ENCODE data around the gene FAM210B.

Gene FAM210B

GRCh38 chr20:56362833-56363413 lies 4.1 kb downstream of the FAM210B start:
- H3K9ac ChIP-seq (ENCODE audit: low read depth, low read length): no peak overlapping the region
- peaks cover 8% of the 10 kb centered on the region for H3K27me3 ChIP-seq (ENCODE audit: control insufficient read depth, insufficient read depth, low read length)
- peaks cover 4% of the 10 kb centered on the region for H3K4me1 ChIP-seq (ENCODE audit: control insufficient read depth, insufficient read depth, low read length)
- H3K36me3 ChIP-seq (ENCODE audit: control insufficient read depth, insufficient read depth, low read length): peaks cover 2% of the 10 kb centered on the region
- H3K4me3 ChIP-seq (ENCODE audit: low read depth, low read length): no peak overlapping the region
- H3K9me3 ChIP-seq (ENCODE audit: control insufficient read depth, insufficient read depth, low read length): no peaks in the 10 kb centered on the region

- Histone ChIP-seq H3K4me1 (ENCODE audit: control insufficient read depth, insufficient read depth, low read length) (peaks cover 4% of the 10 kb centered on the region), H3K9ac (ENCODE audit: low read depth, low read length) (no peak overlapping the region), H3K4me3 (ENCODE audit: low read depth, low read length) (no peak overlapping the region), H3K9me3 (ENCODE audit: control insufficient read depth, insufficient read depth, low read length) (no peaks in the 10 kb centered on the region), H3K36me3 (ENCODE audit: control insufficient read depth, insufficient read depth, low read length) (peaks cover 2% of the 10 kb centered on the region), H3K27me3 (ENCODE audit: control insufficient read depth, insufficient read depth, low read length) (peaks cover 8% of the 10 kb centered on the region)
Observed at GRCh38 chr20:56363491-56363890, 4.7 kb downstream of the FAM210B start.

GRCh38 chr20:56368351-56369134 lies 9.8 kb downstream of the FAM210B start:
- H3K9me3 ChIP-seq (ENCODE audit: control insufficient read depth, insufficient read depth, low read length): no peaks in the 10 kb centered on the region
- H3K36me3 ChIP-seq (ENCODE audit: control insufficient read depth, insufficient read depth, low read length): peaks cover 13% of the 10 kb centered on the region
- no peak overlapping the region for H3K4me3 ChIP-seq (ENCODE audit: low read depth, low read length)
- H3K4me1 ChIP-seq (ENCODE audit: control insufficient read depth, insufficient read depth, low read length): no peaks in the 10 kb centered on the region
- H3K27me3 ChIP-seq (ENCODE audit: control insufficient read depth, insufficient read depth, low read length): no peaks in the 10 kb centered on the region
- H3K9ac ChIP-seq (ENCODE audit: low read depth, low read length): no peak overlapping the region

GRCh38 chr20:56369179-56369578 lies 10.4 kb downstream of the FAM210B start:
- Histone ChIP-seq H3K9me3 (ENCODE audit: control insufficient read depth, insufficient read depth, low read length) (no peaks in the 10 kb centered on the region), H3K4me3 (ENCODE audit: low read depth, low read length) (no peak overlapping the region), H3K36me3 (ENCODE audit: control insufficient read depth, insufficient read depth, low read length) (peaks cover 13% of the 10 kb centered on the region), H3K4me1 (ENCODE audit: control insufficient read depth, insufficient read depth, low read length) (no peaks in the 10 kb centered on the region), H3K9ac (ENCODE audit: low read depth, low read length) (no peak overlapping the region), H3K27me3 (ENCODE audit: control insufficient read depth, insufficient read depth, low read length) (no peaks in the 10 kb centered on the region)

- H3K9ac ChIP-seq (ENCODE audit: low read depth, low read length): no peak overlapping the region
- H3K9me3 ChIP-seq (ENCODE audit: control insufficient read depth, insufficient read depth, low read length): no peaks in the 10 kb centered on the region
- H3K27me3 ChIP-seq (ENCODE audit: control insufficient read depth, insufficient read depth, low read length): no peaks in the 10 kb centered on the region
- no peak overlapping the region for H3K4me3 ChIP-seq (ENCODE audit: low read depth, low read length)
- H3K36me3 ChIP-seq (ENCODE audit: control insufficient read depth, insufficient read depth, low read length): peaks cover 11% of the 10 kb centered on the region
- no peaks in the 10 kb centered on the region for H3K4me1 ChIP-seq (ENCODE audit: control insufficient read depth, insufficient read depth, low read length)
Observed at GRCh38 chr20:56371977-56372376, 13.2 kb downstream of the FAM210B start.

GRCh38 chr20:56372850-56373249 lies 14.1 kb downstream of the FAM210B start:
- Histone ChIP-seq H3K27me3 (ENCODE audit: control insufficient read depth, insufficient read depth, low read length) (no peaks in the 10 kb centered on the region), H3K36me3 (ENCODE audit: control insufficient read depth, insufficient read depth, low read length) (peaks cover 11% of the 10 kb centered on the region), H3K9me3 (ENCODE audit: control insufficient read depth, insufficient read depth, low read length) (no peaks in the 10 kb centered on the region), H3K9ac (ENCODE audit: low read depth, low read length) (no peak overlapping the region), H3K4me3 (ENCODE audit: low read depth, low read length) (no peak overlapping the region), H3K4me1 (ENCODE audit: control insufficient read depth, insufficient read depth, low read length) (no peaks in the 10 kb centered on the region)

- H3K4me3 ChIP-seq (ENCODE audit: low read depth, low read length): no peak overlapping the region
- H3K4me1 ChIP-seq (ENCODE audit: control insufficient read depth, insufficient read depth, low read length): no peaks in the 10 kb centered on the region
- no peaks in the 10 kb centered on the region for H3K9me3 ChIP-seq (ENCODE audit: control insufficient read depth, insufficient read depth, low read length)
- no peaks in the 10 kb centered on the region for H3K27me3 ChIP-seq (ENCODE audit: control insufficient read depth, insufficient read depth, low read length)
- H3K9ac ChIP-seq (ENCODE audit: low read depth, low read length): no peak overlapping the region
- peaks cover 12% of the 10 kb centered on the region for H3K36me3 ChIP-seq (ENCODE audit: control insufficient read depth, insufficient read depth, low read length)
Observed at GRCh38 chr20:56373942-56374341, 15.2 kb downstream of the FAM210B start.

GRCh38 chr20:56376331-56376730 lies 17.6 kb downstream of the FAM210B start:
- Histone ChIP-seq H3K4me3 (ENCODE audit: low read depth, low read length) (no peak overlapping the region), H3K9me3 (ENCODE audit: control insufficient read depth, insufficient read depth, low read length) (no peaks in the 10 kb centered on the region), H3K4me1 (ENCODE audit: control insufficient read depth, insufficient read depth, low read length) (no peaks in the 10 kb centered on the region), H3K9ac (ENCODE audit: low read depth, low read length) (no peak overlapping the region), H3K36me3 (ENCODE audit: control insufficient read depth, insufficient read depth, low read length) (peaks cover 6% of the 10 kb centered on the region), H3K27me3 (ENCODE audit: control insufficient read depth, insufficient read depth, low read length) (no peaks in the 10 kb centered on the region)

GRCh38 chr20:56378386-56378785 lies 19.6 kb downstream of the FAM210B start:
- H3K36me3 ChIP-seq (ENCODE audit: control insufficient read depth, insufficient read depth, low read length): peaks cover 2% of the 10 kb centered on the region

GRCh38 chr20:56380375-56380774 lies 21.6 kb downstream of the FAM210B start:
- Histone ChIP-seq H3K9ac (ENCODE audit: low read depth, low read length) (no peak overlapping the region), H3K9me3 (ENCODE audit: control insufficient read depth, insufficient read depth, low read length) (no peaks in the 10 kb centered on the region), H3K4me1 (ENCODE audit: control insufficient read depth, insufficient read depth, low read length) (no peaks in the 10 kb centered on the region), H3K27me3 (ENCODE audit: control insufficient read depth, insufficient read depth, low read length) (no peaks in the 10 kb centered on the region), H3K36me3 (ENCODE audit: control insufficient read depth, insufficient read depth, low read length) (peaks cover 8% of the 10 kb centered on the region), H3K4me3 (ENCODE audit: low read depth, low read length) (no peak overlapping the region)

More at GRCh38 chr20:56378386-56378785, 19.6 kb downstream of the FAM210B start:
- Histone ChIP-seq H3K4me3 (ENCODE audit: low read depth, low read length) (no peak overlapping the region), H3K9me3 (ENCODE audit: control insufficient read depth, insufficient read depth, low read length) (no peaks in the 10 kb centered on the region), H3K9ac (ENCODE audit: low read depth, low read length) (no peak overlapping the region), H3K27me3 (ENCODE audit: control insufficient read depth, insufficient read depth, low read length) (no peaks in the 10 kb centered on the region), H3K4me1 (ENCODE audit: control insufficient read depth, insufficient read depth, low read length) (no peaks in the 10 kb centered on the region)

- Histone ChIP-seq H3K36me3 (ENCODE audit: control insufficient read depth, insufficient read depth, low read length) (peaks cover 14% of the 10 kb centered on the region), H3K27me3 (ENCODE audit: control insufficient read depth, insufficient read depth, low read length) (no peaks in the 10 kb centered on the region), H3K9me3 (ENCODE audit: control insufficient read depth, insufficient read depth, low read length) (no peaks in the 10 kb centered on the region), H3K9ac (ENCODE audit: low read depth, low read length) (no peak overlapping the region), H3K4me1 (ENCODE audit: control insufficient read depth, insufficient read depth, low read length) (no peaks in the 10 kb centered on the region), H3K4me3 (ENCODE audit: low read depth, low read length) (no peak overlapping the region)
Observed at GRCh38 chr20:56381501-56381900, 22.7 kb downstream of the FAM210B start.

GRCh38 chr20:56382696-56383095 lies 23.9 kb downstream of the FAM210B start:
- Histone ChIP-seq H3K36me3 (ENCODE audit: control insufficient read depth, insufficient read depth, low read length) (peaks cover 14% of the 10 kb centered on the region), H3K4me3 (ENCODE audit: low read depth, low read length) (no peak overlapping the region), H3K27me3 (ENCODE audit: control insufficient read depth, insufficient read depth, low read length) (no peaks in the 10 kb centered on the region), H3K4me1 (ENCODE audit: control insufficient read depth, insufficient read depth, low read length) (no peaks in the 10 kb centered on the region), H3K9ac (ENCODE audit: low read depth, low read length) (no peak overlapping the region), H3K9me3 (ENCODE audit: control insufficient read depth, insufficient read depth, low read length) (no peaks in the 10 kb centered on the region)
